Glomerular visceral epithelial cell (primary cell): ENCODE data around the gene TMEM256.

Experiments used
- DNase-seq: peaks from one replicate; pipeline ENCODE4 v3.0.0-alpha.2; 2016; ENCODE audit errors: extremely low spot score

The TMEM256 gene

GRCh38 chr17:7403977-7404736, at the start of gene TMEM256:
TSS of gene TMEM256 (minus strand) at chr17:7404097. CDS start at chr17:7404084, 13 bp downstream.
- peak; percentile 100 for DNase-seq

GRCh38 chr17:7448461-7448860, 44.6 kb upstream of the TMEM256 start:
- no peak for DNase-seq

GRCh38 chr17:7445619-7445968, 41.7 kb upstream of the TMEM256 start:
- DNase-seq: no peak

GRCh38 chr17:7444682-7445618, 41.1 kb upstream of the TMEM256 start, which contains the start of gene CHRNB1:
TSS of gene CHRNB1 (plus strand) at chr17:7445061. CDS start at chr17:7445128, 67 bp downstream.
- peak; percentile 58 for DNase-seq

GRCh38 chr17:7443499-7444485, 39.9 kb upstream of the TMEM256 start:
- DNase-seq: peak; percentile 33

- no peak for DNase-seq
Measured at GRCh38 chr17:7442142-7442541, 38.2 kb upstream of the TMEM256 start.

- DNase-seq: no peak
Measured at GRCh38 chr17:7441266-7441665, 37.4 kb upstream of the TMEM256 start.

GRCh38 chr17:7440834-7441195, 36.9 kb upstream of the TMEM256 start:
- peak; percentile 71 for DNase-seq

- DNase-seq: peak; percentile 71
Measured at GRCh38 chr17:7440113-7440833, 36.4 kb upstream of the TMEM256 start.

GRCh38 chr17:7439462-7440112, 35.7 kb upstream of the TMEM256 start, which contains the start of gene FGF11:
TSS of gene FGF11 (plus strand) at chr17:7439512. CDS start at chr17:7439621, 109 bp downstream.
- no peak for DNase-seq

- no peak for DNase-seq
Measured at GRCh38 chr17:7438656-7439460, 35.0 kb upstream of the TMEM256 start.

- no peak for DNase-seq
Measured at GRCh38 chr17:7437950-7438614, 34.2 kb upstream of the TMEM256 start.

GRCh38 chr17:7437369-7437863, 33.5 kb upstream of the TMEM256 start:
- DNase-seq: no peak

GRCh38 chr17:7436556-7437368, 32.9 kb upstream of the TMEM256 start:
- DNase-seq: peak; percentile 86

- DNase-seq: peak; percentile 60
Measured at GRCh38 chr17:7435676-7436555, 32.0 kb upstream of the TMEM256 start.

- DNase-seq: no peak
Measured at GRCh38 chr17:7432296-7432695, 28.4 kb upstream of the TMEM256 start.

- DNase-seq: no peak
Measured at GRCh38 chr17:7431231-7431630, 27.3 kb upstream of the TMEM256 start.
